ENCODE results near the gene PCGF2. TPM values are rescaled to one million over a fixed set of nuclear protein-coding genes. Genes with fewer than 3 reads are reported as not detected.
"Not testable (repeated sequence)": the region's sequence is repeated elsewhere in the genome, so short reads cannot be mapped to it uniquely, and the experiment has no call there.

PCGF2 gene
- total and polyA plus RNA-seq, 3 experiments from 2014 or later: 0.09 to 0.89 (median 0.72) TPM

- CTCF ChIA-PET: interaction anchor here (0.8 to 3.0 kb wide), 7 partner anchors 16 to 243 kb away, joined by 3 to 26 read pairs (median 3); partner anchors contain the start of gene MLLT6
- POLR2A ChIA-PET: interaction anchor here (0.8 to 2.5 kb wide), 10 partner anchors 9 to 169 kb away, joined by 3 to 56 read pairs (median 4); partner anchors contain the start of genes MLLT6 and PSMB3
- H3K4me1 Mint-ChIP-seq: peaks cover 76 to 87% (median 80%) of the 10 kb centered on the region in 3 donors
- H3K9me3 Mint-ChIP-seq: no peaks in the 10 kb centered on the region
- H3K27ac ChIP-seq (ENCODE audit: low read depth, low read length): peak overlapping the region; percentile 44
- H3K9me3 ChIP-seq (ENCODE audit: low read length): no peaks in the 10 kb centered on the region
- H3K36me3 ChIP-seq (ENCODE audit: insufficient read depth, low read length): no peaks in the 10 kb centered on the region
- H3K27me3 ChIP-seq (ENCODE audit: insufficient read depth, low read length, poor library complexity, severe bottlenecking): no peaks in the 10 kb centered on the region
- DNase-seq: peak; percentile 64 to 87 (median 85)
- H3K27me3 Mint-ChIP-seq: no peaks in the 10 kb centered on the region
- H3K36me3 Mint-ChIP-seq: peaks cover 0 to 29% (median 2%) of the 10 kb centered on the region in 3 donors
- peak overlapping the region; percentile 60 for H3K4me3 ChIP-seq (ENCODE audit: low read length)
- H3K4me1 ChIP-seq (ENCODE audit: insufficient read depth, low read length): peaks cover 62% of the 10 kb centered on the region
- H3K4me3 Mint-ChIP-seq: peak overlapping the region; percentile 73 to 89 (median 81)
- H3K27ac Mint-ChIP-seq: peak overlapping the region; percentile 83 to 99 (median 98)
These were observed 19.8 kb downstream of the PCGF2 start for GRCh38 chr17:38728290-38728831.

GRCh38 chr17:38727736-38728135 lies 20.4 kb downstream of the PCGF2 start:
- Mint-ChIP-seq H3K27ac (peak overlapping the region; percentile 83 to 99 (median 98)), H3K4me1 (peaks cover 77 to 87% (median 84%) of the 10 kb centered on the region in 3 donors), H3K4me3 (peak overlapping the region; percentile 73 to 89 (median 81)), H3K27me3 (no peaks in the 10 kb centered on the region), H3K36me3 (peaks cover 0 to 31% (median 2%) of the 10 kb centered on the region in 3 donors), H3K9me3 (no peaks in the 10 kb centered on the region)
- peak in 4 of 5 donors; percentile 49 to 73 (median 64) for DNase-seq
- Histone ChIP-seq H3K4me3 (ENCODE audit: low read length) (peak overlapping the region; percentile 60), H3K36me3 (ENCODE audit: insufficient read depth, low read length) (no peaks in the 10 kb centered on the region), H3K27me3 (ENCODE audit: insufficient read depth, low read length, poor library complexity, severe bottlenecking) (no peaks in the 10 kb centered on the region), H3K27ac (ENCODE audit: low read depth, low read length) (peak overlapping the region; percentile 44), H3K9me3 (ENCODE audit: low read length) (no peaks in the 10 kb centered on the region), H3K4me1 (ENCODE audit: insufficient read depth, low read length) (peaks cover 62% of the 10 kb centered on the region)
- POLR2A ChIA-PET: interaction anchor here (0.8 to 2.5 kb wide), 6 partner anchors 9 to 51 kb away, joined by 3 to 56 read pairs (median 8); partner anchors contain the start of genes MLLT6 and PSMB3
- CTCF ChIA-PET: interaction anchor here (1.2 to 3.0 kb wide), 3 partner anchors 22 to 243 kb away, joined by 3 to 26 read pairs (median 18); partner anchors contain the start of gene MLLT6

DNA sequence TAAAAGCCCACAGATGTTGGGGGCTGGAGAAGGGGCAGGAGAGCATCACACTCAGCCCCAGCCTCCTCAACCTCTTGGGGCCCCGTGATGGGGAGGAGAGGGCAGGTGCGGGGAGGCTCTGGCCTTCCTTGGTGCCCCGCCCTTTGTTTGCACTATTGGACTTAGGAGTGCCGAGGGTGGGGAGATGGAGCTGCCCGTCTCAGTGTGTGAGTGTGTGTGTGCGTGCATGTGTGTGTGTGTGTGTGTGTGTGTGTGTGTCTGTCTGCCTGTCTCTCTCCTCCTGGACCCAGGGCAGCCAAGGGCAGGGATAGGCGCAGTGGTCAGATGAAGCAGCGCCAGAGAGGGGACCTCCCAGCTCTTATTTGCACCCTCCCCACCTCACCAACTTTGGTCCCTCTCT lies 22.0 kb downstream of the PCGF2 start:
- peaks cover 0 to 36% (median 0%) of the 10 kb centered on the region in 3 donors for H3K36me3 Mint-ChIP-seq
- DNase-seq; H3K27me3 Mint-ChIP-seq; H3K27me3 ChIP-seq (ENCODE audit: insufficient read depth, low read length, poor library complexity, severe bottlenecking); H3K4me3 ChIP-seq (ENCODE audit: low read length); H3K27ac ChIP-seq (ENCODE audit: low read depth, low read length); POLR2A ChIA-PET; H3K9me3 Mint-ChIP-seq; H3K36me3 ChIP-seq (ENCODE audit: insufficient read depth, low read length); H3K9me3 ChIP-seq (ENCODE audit: low read length): not testable (repeated sequence)
- peak overlapping the region in 5 of 7 donors; percentile 51 to 70 (median 64) for H3K4me3 Mint-ChIP-seq
- H3K4me1 Mint-ChIP-seq: peaks cover 68 to 74% (median 73%) of the 10 kb centered on the region in 3 donors
- CTCF ChIA-PET: interaction anchor here (0.7 kb wide), 1 partner anchor 9 kb away, joined by 3 read pairs; no protein-coding TSS in a partner anchor
- peaks cover 60% of the 10 kb centered on the region for H3K4me1 ChIP-seq (ENCODE audit: insufficient read depth, low read length)
- peak overlapping the region; percentile 78 to 99 (median 94) for H3K27ac Mint-ChIP-seq

GRCh38 chr17:38725066-38725465 lies 23.1 kb downstream of the PCGF2 start:
- Histone ChIP-seq H3K36me3 (ENCODE audit: insufficient read depth, low read length) (peaks cover 6% of the 10 kb centered on the region), H3K4me1 (ENCODE audit: insufficient read depth, low read length) (peaks cover 53% of the 10 kb centered on the region), H3K9me3 (ENCODE audit: low read length) (no peaks in the 10 kb centered on the region), H3K4me3 (ENCODE audit: low read length) (no peak overlapping the region), H3K27me3 (ENCODE audit: insufficient read depth, low read length, poor library complexity, severe bottlenecking) (no peaks in the 10 kb centered on the region), H3K27ac (ENCODE audit: low read depth, low read length) (no peak overlapping the region)
- Mint-ChIP-seq H3K36me3 (peaks cover 0 to 41% (median 0%) of the 10 kb centered on the region in 3 donors), H3K9me3 (no peaks in the 10 kb centered on the region), H3K4me1 (peaks cover 62 to 72% (median 71%) of the 10 kb centered on the region in 3 donors), H3K27me3 (no peaks in the 10 kb centered on the region), H3K4me3 (peak overlapping the region; percentile 32 to 83 (median 68)), H3K27ac (peak overlapping the region; percentile 53 to 98 (median 94))
- no peak for DNase-seq
- ChIA-PET POLR2A (no interaction called here), CTCF (no interaction called here)

GRCh38 chr17:38724337-38724988 lies 23.7 kb downstream of the PCGF2 start:
- peak overlapping the region in 7 of 8 donors; percentile 88 to 98 (median 96) for H3K27ac Mint-ChIP-seq
- no peak overlapping the region for H3K27ac ChIP-seq (ENCODE audit: low read depth, low read length)
- H3K36me3 Mint-ChIP-seq: peaks cover 0 to 44% (median 0%) of the 10 kb centered on the region in 3 donors
- H3K27me3 Mint-ChIP-seq: no peaks in the 10 kb centered on the region
- H3K4me3 ChIP-seq (ENCODE audit: low read length): no peak overlapping the region
- peaks cover 6% of the 10 kb centered on the region for H3K36me3 ChIP-seq (ENCODE audit: insufficient read depth, low read length)
- POLR2A ChIA-PET: no interaction called here
- no peaks in the 10 kb centered on the region for H3K9me3 Mint-ChIP-seq
- H3K4me3 Mint-ChIP-seq: peak overlapping the region; percentile 32 to 83 (median 69)
- peaks cover 49% of the 10 kb centered on the region for H3K4me1 ChIP-seq (ENCODE audit: insufficient read depth, low read length)
- H3K4me1 Mint-ChIP-seq: peaks cover 61 to 70% (median 69%) of the 10 kb centered on the region in 3 donors
- no peak for DNase-seq
- no peaks in the 10 kb centered on the region for H3K27me3 ChIP-seq (ENCODE audit: insufficient read depth, low read length, poor library complexity, severe bottlenecking)
- H3K9me3 ChIP-seq (ENCODE audit: low read length): no peaks in the 10 kb centered on the region
- CTCF ChIA-PET: interaction anchor here (0.6 kb wide), 1 partner anchor 11 kb away, joined by 6 read pairs; no protein-coding TSS in a partner anchor

GRCh38 chr17:38721802-38722201 lies 26.3 kb downstream of the PCGF2 start:
- ChIA-PET CTCF (interaction anchor here (1.2 kb wide), 1 partner anchor 13 kb away, joined by 4 read pairs; no protein-coding TSS in a partner anchor), POLR2A (interaction anchor here (1.0 kb wide), 1 partner anchor 14 kb away, joined by 3 read pairs; no protein-coding TSS in a partner anchor)
- H3K27me3 Mint-ChIP-seq: no peaks in the 10 kb centered on the region
- H3K36me3 Mint-ChIP-seq: peaks cover 2 to 67% (median 7%) of the 10 kb centered on the region in 3 donors
- DNase-seq: no peak
- Histone ChIP-seq H3K27ac (ENCODE audit: low read depth, low read length) (no peak overlapping the region), H3K27me3 (ENCODE audit: insufficient read depth, low read length, poor library complexity, severe bottlenecking) (no peaks in the 10 kb centered on the region), H3K36me3 (ENCODE audit: insufficient read depth, low read length) (peaks cover 28% of the 10 kb centered on the region), H3K4me3 (ENCODE audit: low read length) (no peak overlapping the region), H3K9me3 (ENCODE audit: low read length) (no peaks in the 10 kb centered on the region), H3K4me1 (ENCODE audit: insufficient read depth, low read length) (peaks cover 33% of the 10 kb centered on the region)
- H3K4me3 Mint-ChIP-seq: no peak overlapping the region
- H3K9me3 Mint-ChIP-seq: no peaks in the 10 kb centered on the region
- H3K4me1 Mint-ChIP-seq: peaks cover 39 to 52% (median 50%) of the 10 kb centered on the region in 3 donors
- no peak overlapping the region for H3K27ac Mint-ChIP-seq

DNA sequence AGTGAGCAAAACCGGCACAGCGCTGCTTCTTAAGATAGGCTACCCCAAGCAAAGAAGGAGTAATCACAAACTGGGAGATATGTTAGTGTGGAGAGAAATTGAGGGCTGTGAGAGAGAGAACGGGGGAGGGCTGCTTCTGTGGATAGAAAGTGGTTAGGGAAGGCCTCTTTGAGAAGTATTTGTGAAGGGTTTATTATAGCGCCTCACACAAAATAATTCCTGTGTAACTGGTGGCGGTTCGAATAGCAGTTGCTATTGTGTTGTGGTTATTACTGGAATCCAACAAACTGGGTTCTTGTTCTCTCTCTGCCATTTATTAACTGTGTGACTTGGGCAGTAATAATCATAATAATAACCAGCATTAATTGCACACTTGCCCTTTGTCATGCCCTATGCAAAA lies 27.2 kb downstream of the PCGF2 start:
- POLR2A ChIA-PET: no interaction called here
- H3K27me3 ChIP-seq (ENCODE audit: insufficient read depth, low read length, poor library complexity, severe bottlenecking): no peaks in the 10 kb centered on the region
- no peak overlapping the region for H3K4me3 Mint-ChIP-seq
- no peak overlapping the region for H3K4me3 ChIP-seq (ENCODE audit: low read length)
- CTCF ChIA-PET: no interaction called here
- no peak overlapping the region for H3K27ac ChIP-seq (ENCODE audit: low read depth, low read length)
- peak overlapping the region in 3 of 8 donors; percentile 61 to 72 (median 69) for H3K27ac Mint-ChIP-seq
- no peak for DNase-seq
- peaks cover 2 to 72% (median 7%) of the 10 kb centered on the region in 3 donors for H3K36me3 Mint-ChIP-seq
- H3K9me3 ChIP-seq (ENCODE audit: low read length): no peaks in the 10 kb centered on the region
- H3K27me3 Mint-ChIP-seq: no peaks in the 10 kb centered on the region
- peaks cover 26% of the 10 kb centered on the region for H3K4me1 ChIP-seq (ENCODE audit: insufficient read depth, low read length)
- no peaks in the 10 kb centered on the region for H3K9me3 Mint-ChIP-seq
- H3K36me3 ChIP-seq (ENCODE audit: insufficient read depth, low read length): peaks cover 36% of the 10 kb centered on the region
- H3K4me1 Mint-ChIP-seq: peaks cover 34 to 46% (median 46%) of the 10 kb centered on the region in 3 donors
